ENCODE measurements around the gene SALL4. TPM values are rescaled to one million over a fixed set of nuclear protein-coding genes. Genes with fewer than 3 reads are reported as not detected.
A peak's percentile ranks its signal among the peaks of the same experiment; 100 is the strongest.

The SALL4 gene
- total RNA-seq, 6 donors from 2014 or later = 0.51 to 0.69 (median 0.52) TPM; not detected in 3

DNA sequence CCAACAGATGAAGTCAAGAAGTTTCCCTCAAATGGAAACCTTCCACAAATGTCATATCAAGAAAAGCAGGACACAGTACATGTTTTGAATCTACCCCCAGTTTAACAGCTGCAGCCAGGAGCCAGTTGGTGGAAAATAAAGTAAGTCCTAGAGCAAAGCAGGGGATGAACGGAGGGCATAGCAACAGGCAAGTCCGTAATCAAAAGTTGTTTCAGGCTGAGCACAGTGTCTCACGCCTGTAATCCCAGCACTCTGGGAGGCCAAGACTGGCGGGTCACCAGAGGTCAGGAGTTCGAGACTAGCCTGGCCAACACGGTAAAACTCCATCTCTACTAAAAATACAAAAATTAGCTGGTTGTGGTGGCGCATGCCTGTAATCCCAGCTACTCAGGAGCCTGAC, 2.4 kb upstream of the SALL4 start:
- no peak overlapping the region for H3K4me3 ChIP-seq
- no peaks in the 10 kb centered on the region for H3K9me3 ChIP-seq
- DNase-seq (no peak), ATAC-seq (ENCODE audit: low FRiP score in 2 of 2) (no peak)
- no peak for TF ChIP-seq EP300 (IDR thresholded peaks at IDR 0.05)
- no peak for TF ChIP-seq POLR2A (IDR thresholded peaks at IDR 0.05)
- TF ChIP-seq CTCF (IDR thresholded peaks at IDR 0.05) = no peak
- TF ChIP-seq POLR2AphosphoS5 (IDR thresholded peaks at IDR 0.05) = no peak
- 87 to 88% methylated on average over 7 of the region's 7 CpGs for WGBS, 2 donors
- peaks cover 0 to 25% (median 14%) of the 10 kb centered on the region in 4 donors for H3K27me3 ChIP-seq
- peaks cover 19 to 27% (median 19%) of the 10 kb centered on the region in 4 donors for H3K4me1 ChIP-seq
- H3K27ac ChIP-seq = no peak overlapping the region
- no peaks in the 10 kb centered on the region for H3K36me3 ChIP-seq

DNA sequence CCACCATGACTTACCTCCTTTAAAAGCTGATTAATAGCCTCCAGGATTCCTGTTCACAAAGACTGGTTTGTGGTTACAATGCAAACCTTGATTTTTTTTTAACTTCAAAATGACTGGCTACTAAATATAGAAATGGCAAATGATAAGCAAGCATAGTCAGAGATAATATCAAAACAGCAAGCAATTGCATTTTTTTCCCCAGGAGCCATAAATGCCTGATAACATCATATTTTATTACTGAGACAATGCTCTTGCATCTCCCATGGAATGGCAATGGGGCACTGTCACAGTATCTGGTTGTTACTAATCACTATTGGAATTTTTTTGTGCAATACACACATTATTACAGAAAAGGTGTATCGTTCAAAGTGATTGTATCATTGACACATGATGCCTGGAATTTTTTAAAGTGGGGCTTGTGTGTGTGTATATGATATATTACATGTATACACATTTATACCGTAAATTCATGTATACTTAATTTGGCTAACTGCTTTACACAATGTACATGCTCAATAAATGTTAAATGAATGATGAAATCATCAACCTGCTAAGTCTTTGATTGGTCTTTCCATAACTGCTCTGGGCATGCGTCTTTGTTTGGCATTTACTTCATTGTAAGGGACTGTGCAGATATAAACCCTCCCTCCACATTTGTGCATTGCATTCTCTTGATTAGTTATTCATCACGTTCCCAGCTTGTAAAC, 980 bp upstream of the SALL4 start:
- no peaks in the 10 kb centered on the region for H3K36me3 ChIP-seq
- H3K9me3 ChIP-seq = no peaks in the 10 kb centered on the region
- H3K27me3 ChIP-seq = peaks cover 0 to 25% (median 14%) of the 10 kb centered on the region in 4 donors
- TF ChIP-seq POLR2AphosphoS5 (IDR thresholded peaks at IDR 0.05) (no peak), CTCF (IDR thresholded peaks at IDR 0.05) (no peak), EP300 (IDR thresholded peaks at IDR 0.05) (no peak), POLR2A (IDR thresholded peaks at IDR 0.05) (no peak)
- H3K27ac ChIP-seq = no peak overlapping the region
- DNase-seq (no peak), ATAC-seq (ENCODE audit: low FRiP score in 2 of 2) (no peak)
- H3K4me3 ChIP-seq = no peak overlapping the region
- WGBS, 2 donors = 81 to 91% methylated on average over 4 of the region's 4 CpGs
- peaks cover 19 to 30% (median 19%) of the 10 kb centered on the region in 4 donors for H3K4me1 ChIP-seq

GRCh38 chr20:51801823-51802123, 548 bp downstream of the SALL4 start:
- Histone ChIP-seq H3K4me3 (peak overlapping the region in 3 of 4 donors; percentile 31 to 50 (median 42)), H3K27ac (no peak overlapping the region), H3K27me3 (peaks cover 0 to 25% (median 14%) of the 10 kb centered on the region in 4 donors), H3K36me3 (no peaks in the 10 kb centered on the region), H3K4me1 (peaks cover 19 to 30% (median 19%) of the 10 kb centered on the region in 4 donors), H3K9me3 (no peaks in the 10 kb centered on the region)
- ATAC-seq (ENCODE audit: low FRiP score in 2 of 2) = no peak
- TF ChIP-seq POLR2AphosphoS5 (IDR thresholded peaks at IDR 0.05) (no peak), CTCF (IDR thresholded peaks at IDR 0.05) (no peak), EP300 (IDR thresholded peaks at IDR 0.05) (no peak), POLR2A (IDR thresholded peaks at IDR 0.05) (no peak)
- DNase-seq = no peak
- 9 to 15% methylated on average over 8 of the region's 8 CpGs for WGBS, 2 donors

- ATAC-seq (ENCODE audit: low FRiP score in 2 of 2) (peak in 1 of 2 donors; percentile 20), DNase-seq (peak in 1 of 2 donors; percentile 80)
- Histone ChIP-seq H3K27me3 (peaks cover 0 to 25% (median 14%) of the 10 kb centered on the region in 4 donors), H3K27ac (no peak overlapping the region), H3K9me3 (no peaks in the 10 kb centered on the region), H3K36me3 (no peaks in the 10 kb centered on the region), H3K4me1 (peaks cover 19 to 30% (median 19%) of the 10 kb centered on the region in 4 donors), H3K4me3 (peak overlapping the region in 3 of 4 donors; percentile 31 to 50 (median 42))
- TF ChIP-seq POLR2A (IDR thresholded peaks at IDR 0.05) (no peak), POLR2AphosphoS5 (IDR thresholded peaks at IDR 0.05) (no peak), EP300 (IDR thresholded peaks at IDR 0.05) (no peak), CTCF (IDR thresholded peaks at IDR 0.05) (no peak)
- WGBS, 2 donors = 0 to 1% methylated on average over 40 to 51 of the region's 59 CpGs
Observed at GRCh38 chr20:51801122-51801822, 1.0 kb downstream of the SALL4 start.

Measured in upper lobe of left lung (tissue), 6 donors.